HEK293 (cell line): ENCODE measurements around the gene PDSS2.

ENCODE experiments used
- CTCF ChIA-PET: fragments of 350-600 bp; formaldehyde crosslinking; extraction: SDS; loops from one replicate; lab custom pipeline; 2021; ENCODE audit warnings: antibody characterized with exemption; lab: Yijun Ruan, JAX
- POLR2A ChIA-PET: fragments of 300-600 bp; formaldehyde crosslinking; extraction: SDS; loops from one replicate; lab custom pipeline; 2020; ENCODE audit warnings: antibody characterized with exemption, inconsistent platforms; lab: Yijun Ruan, JAX
- H3K27ac ChIP-seq: fragments of 200-500 bp; sonication (Bioruptor generic); 2 replicates; pipeline ENCODE4 v1.5.1; 2014; ENCODE audit warnings: low read depth, low read length, control low read depth, inconsistent platforms; ENCODE audit errors: extremely low read depth
- H3K36me3 ChIP-seq, 2 experiments: fragments of 200-500 bp in 1 of 2; sonication (Bioruptor generic) in 1 of 2; 1 replicate in 1 of 2; 2 replicates in 1 of 2; pipeline ENCODE4 v1.5.1; 2014 to 2017; ENCODE audit warnings: inconsistent platforms in 2 of 2, low read length in 2 of 2; ENCODE audit not compliant: control insufficient read depth in 2 of 2, insufficient read depth in 1 of 2
- H3K4me1 ChIP-seq: fragments of 200-500 bp; sonication (Bioruptor generic); 2 replicates; pipeline ENCODE4 v1.5.1; 2014; ENCODE audit warnings: mild to moderate bottlenecking, low read length, inconsistent platforms; ENCODE audit not compliant: control insufficient read depth, insufficient read depth
- H3K4me3 ChIP-seq: 2 replicates; pipeline ENCODE4 v1.5.1; 2011; ENCODE audit warnings: low read depth, mild to moderate bottlenecking, control low read depth, low read length, moderate library complexity
- H3K9me3 ChIP-seq: fragments of 200-500 bp; sonication (Bioruptor generic); 2 replicates; pipeline ENCODE4 v1.5.1; 2014; ENCODE audit warnings: low read depth, low read length, inconsistent platforms; ENCODE audit not compliant: control insufficient read depth, insufficient read depth
- ATF2 ChIP-seq: fragments of 450-650 bp; formaldehyde crosslinking; IDR thresholded peaks from 2 replicates; pipeline ENCODE4 v1.5.1; 2016; ENCODE audit warnings: missing biosample characterization, missing genetic modification characterization, low read depth
- HOXD13 ChIP-seq: sonication (generic); formaldehyde crosslinking; IDR thresholded peaks from 2 replicates; pipeline ENCODE4 v1.8.0; 2022; ENCODE audit warnings: missing genetic modification reagents, borderline replicate concordance
- KLF1 ChIP-seq: fragments of 450-650 bp; formaldehyde crosslinking; IDR thresholded peaks from 2 replicates; pipeline ENCODE4 v1.5.1; 2016; ENCODE audit warnings: missing biosample characterization, missing genetic modification characterization
- PRDM4 ChIP-seq: fragments of 450-650 bp; formaldehyde crosslinking; IDR thresholded peaks from 2 replicates; pipeline ENCODE4 v1.5.1; 2017; ENCODE audit warnings: missing biosample characterization, missing genetic modification characterization
- PRDM6 ChIP-seq: fragments of 450-650 bp; formaldehyde crosslinking; IDR thresholded peaks from 2 replicates; pipeline ENCODE4 v1.5.1; 2017; ENCODE audit warnings: missing biosample characterization, missing genetic modification characterization
- REPIN1 ChIP-seq: fragments of 450-650 bp; formaldehyde crosslinking; IDR thresholded peaks from 2 replicates; pipeline ENCODE4 v1.5.1; 2017; ENCODE audit warnings: missing biosample characterization, missing genetic modification characterization, low read depth
- SP7 ChIP-seq: fragments of 450-650 bp; formaldehyde crosslinking; IDR thresholded peaks from 2 replicates; pipeline ENCODE4 v1.5.1; 2016; ENCODE audit warnings: missing biosample characterization, missing genetic modification characterization
- TCF7L2 ChIP-seq: IDR thresholded peaks from 2 replicates; pipeline ENCODE4 v1.6.1; 2011; ENCODE audit warnings: low read depth, mild to moderate bottlenecking, inconsistent platforms, low read length, moderate library complexity, borderline replicate concordance
- ZBTB17 ChIP-seq: fragments of 450-650 bp; formaldehyde crosslinking; IDR thresholded peaks from 2 replicates; pipeline ENCODE4 v1.5.1; 2016; ENCODE audit warnings: missing biosample characterization, missing genetic modification characterization
- ZIC2 ChIP-seq: fragments of 450-650 bp; formaldehyde crosslinking; IDR thresholded peaks from 2 replicates; pipeline ENCODE4 v1.5.1; 2016; ENCODE audit warnings: missing biosample characterization, missing genetic modification characterization
- ZNF112 ChIP-seq: fragments of 450-650 bp; formaldehyde crosslinking; IDR thresholded peaks from 2 replicates; pipeline ENCODE4 v1.5.0; 2017; ENCODE audit warnings: missing biosample characterization, missing genetic modification characterization
- ZNF175 ChIP-seq: fragments of 450-650 bp; formaldehyde crosslinking; IDR thresholded peaks from 2 replicates; pipeline ENCODE4 v1.5.1; 2016; ENCODE audit warnings: missing biosample characterization, missing genetic modification characterization
- ZNF23 ChIP-seq: fragments of 450-650 bp; formaldehyde crosslinking; IDR thresholded peaks from 2 replicates; pipeline ENCODE4 v1.5.1; 2016; ENCODE audit warnings: missing biosample characterization, missing genetic modification characterization, borderline replicate concordance
- ZNF302 ChIP-seq: fragments of 450-650 bp; formaldehyde crosslinking; IDR thresholded peaks from 2 replicates; pipeline ENCODE4 v1.5.1; 2016; ENCODE audit warnings: missing biosample characterization, missing genetic modification characterization, low read depth
- ZNF423 ChIP-seq: fragments of 450-650 bp; formaldehyde crosslinking; IDR thresholded peaks from 2 replicates; pipeline ENCODE4 v1.5.1; 2016; ENCODE audit warnings: missing biosample characterization, missing genetic modification characterization
- ZNF548 ChIP-seq: fragments of 450-650 bp; formaldehyde crosslinking; IDR thresholded peaks from 2 replicates; pipeline ENCODE4 v1.5.1; 2016; ENCODE audit warnings: missing biosample characterization, missing genetic modification characterization
- ZNF777 ChIP-seq: fragments of 450-650 bp; formaldehyde crosslinking; IDR thresholded peaks from 2 replicates; pipeline ENCODE4 v1.5.1; 2017; ENCODE audit warnings: missing biosample characterization, missing genetic modification characterization, borderline replicate concordance

The PDSS2 gene

GRCh38 chr6:107504270-107505026, 45.1 kb upstream of the PDSS2 start:
- TF ChIP-seq ATF2 (tag by site-specific recombination) (no peak), ZNF23 (tag by site-specific recombination) (no peak), ZNF112 (no peak), TCF7L2 (no peak), ZNF548 (tag by site-specific recombination) (no peak), ZNF302 (tag by site-specific recombination) (no peak), REPIN1 (tag by site-specific recombination) (no peak), ZNF175 (tag by site-specific recombination) (no peak)
- Histone ChIP-seq H3K4me3 (no peak overlapping the region), H3K36me3 (peaks cover 9 to 11% of the 10 kb centered on the region in 2 experiments), H3K9me3 (no peaks in the 10 kb centered on the region), H3K27ac (no peak overlapping the region), H3K4me1 (peaks cover 20% of the 10 kb centered on the region)
- ChIA-PET POLR2A (interaction anchor here (4.7 kb wide), 1 partner anchor 12 kb away, joined by 20 read pairs; no protein-coding TSS in a partner anchor), CTCF (interaction anchor here (0.6 to 1.7 kb wide), 8 partner anchors 11 to 323 kb away, joined by 3 to 11 read pairs (median 4); no protein-coding TSS in a partner anchor)

GRCh38 chr6:107496892-107497684, 37.7 kb upstream of the PDSS2 start:
- Histone ChIP-seq H3K4me3 (no peak overlapping the region), H3K9me3 (no peaks in the 10 kb centered on the region), H3K27ac (no peak overlapping the region), H3K4me1 (peaks cover 63% of the 10 kb centered on the region), H3K36me3 (no peaks in the 10 kb centered on the region)
- CTCF ChIA-PET, result interaction anchor here (0.7 to 0.9 kb wide), 2 partner anchors 37 to 206 kb away, joined by 3 to 4 read pairs; no protein-coding TSS in a partner anchor
- POLR2A ChIA-PET, result no interaction called here
- TF ChIP-seq PRDM6 (peak; percentile 90), ZNF777 (tag by site-specific recombination) (no peak), ZIC2 (tag by site-specific recombination) (no peak), ZBTB17 (tag by site-specific recombination) (peak; percentile 75), ZNF423 (tag by site-specific recombination) (no peak), SP7 (tag by site-specific recombination) (peak; percentile 62), PRDM4 (tag by site-specific recombination) (peak; percentile 90), HOXD13 (no peak), KLF1 (tag by site-specific recombination) (no peak)
